ENCODE results near the gene PSMD6. TPM values are rescaled to one million over a fixed set of nuclear protein-coding genes. Genes with fewer than 3 reads are reported as not detected.

The PSMD6 gene
- total RNA-seq, 2 donors from 2014 or later = 99.7 to 109 TPM

- H3K27ac ChIP-seq (ENCODE audit: low read depth, low read length) = peak overlapping the region; percentile 13
- H3K36me3 Mint-ChIP-seq (ENCODE audit: low read depth) = peaks cover 20% of the 10 kb centered on the region
- H3K9me3 Mint-ChIP-seq = no peaks in the 10 kb centered on the region
- H3K4me1 Mint-ChIP-seq = peaks cover 38% of the 10 kb centered on the region
- WGBS, 2 experiments (ENCODE audit: insufficient coverage in 1 of 2, insufficient read length in 1 of 2) = 83 to 89% methylated on average over 3 of the region's 3 CpGs
- peaks cover 27% of the 10 kb centered on the region for H3K4me1 ChIP-seq (ENCODE audit: control insufficient read depth, insufficient read depth, low read length)
- H3K4me3 ChIP-seq (ENCODE audit: low read length) = no peak overlapping the region
- no peaks in the 10 kb centered on the region for H3K27me3 Mint-ChIP-seq (ENCODE audit: insufficient read depth)
- no peak for TF ChIP-seq CTCF (conservative IDR thresholded peaks at IDR 0.05)
- H3K36me3 ChIP-seq (ENCODE audit: control insufficient read depth, insufficient read depth, low read length) = peaks cover 38% of the 10 kb centered on the region
- no peak overlapping the region for H3K9ac ChIP-seq (ENCODE audit: extremely low read depth, low read length, poor library complexity, severe bottlenecking)
- no peak overlapping the region for H3K27ac Mint-ChIP-seq
- H3K27me3 ChIP-seq (ENCODE audit: control insufficient read depth, insufficient read depth, low read length, poor library complexity, severe bottlenecking) = no peaks in the 10 kb centered on the region
- no peak for DNase-seq
- H3K9me3 ChIP-seq (ENCODE audit: control insufficient read depth, low read length) = no peaks in the 10 kb centered on the region
- no peak overlapping the region for H3K4me3 Mint-ChIP-seq
Observed at GRCh38 chr3:63975723-63976122, 47.6 kb downstream of the PSMD6 start.

GRCh38 chr3:63974451-63974850 lies 48.8 kb downstream of the PSMD6 start:
- H3K36me3 ChIP-seq (ENCODE audit: control insufficient read depth, insufficient read depth, low read length) = peaks cover 25% of the 10 kb centered on the region
- Mint-ChIP-seq H3K4me3 (no peak overlapping the region), H3K36me3 (ENCODE audit: low read depth) (peaks cover 11% of the 10 kb centered on the region), H3K27me3 (ENCODE audit: insufficient read depth) (no peaks in the 10 kb centered on the region), H3K27ac (no peak overlapping the region), H3K9me3 (no peaks in the 10 kb centered on the region), H3K4me1 (peaks cover 51% of the 10 kb centered on the region)
- H3K27me3 ChIP-seq (ENCODE audit: control insufficient read depth, insufficient read depth, low read length, poor library complexity, severe bottlenecking) = no peaks in the 10 kb centered on the region
- no peak overlapping the region for H3K9ac ChIP-seq (ENCODE audit: extremely low read depth, low read length, poor library complexity, severe bottlenecking)
- no peaks in the 10 kb centered on the region for H3K9me3 ChIP-seq (ENCODE audit: control insufficient read depth, low read length)
- peaks cover 37% of the 10 kb centered on the region for H3K4me1 ChIP-seq (ENCODE audit: control insufficient read depth, insufficient read depth, low read length)
- DNase-seq = no peak
- 92 to 100% methylated on average over 1 of the region's 1 CpG for WGBS, 2 experiments (ENCODE audit: insufficient coverage in 1 of 2, insufficient read length in 1 of 2)
- no peak overlapping the region for H3K4me3 ChIP-seq (ENCODE audit: low read length)
- no peak for TF ChIP-seq CTCF (conservative IDR thresholded peaks at IDR 0.05)
- H3K27ac ChIP-seq (ENCODE audit: low read depth, low read length) = no peak overlapping the region

GRCh38 chr3:63973406-63973805 lies 49.9 kb downstream of the PSMD6 start:
- H3K4me3 ChIP-seq (ENCODE audit: low read length) = no peak overlapping the region
- no peak overlapping the region for H3K4me3 Mint-ChIP-seq
- peaks cover 61% of the 10 kb centered on the region for H3K4me1 Mint-ChIP-seq
- H3K4me1 ChIP-seq (ENCODE audit: control insufficient read depth, insufficient read depth, low read length) = peaks cover 43% of the 10 kb centered on the region
- H3K9me3 Mint-ChIP-seq = no peaks in the 10 kb centered on the region
- peaks cover 8% of the 10 kb centered on the region for H3K36me3 Mint-ChIP-seq (ENCODE audit: low read depth)
- H3K9me3 ChIP-seq (ENCODE audit: control insufficient read depth, low read length) = no peaks in the 10 kb centered on the region
- no peak overlapping the region for H3K27ac Mint-ChIP-seq
- no peak overlapping the region for H3K9ac ChIP-seq (ENCODE audit: extremely low read depth, low read length, poor library complexity, severe bottlenecking)
- H3K27me3 Mint-ChIP-seq (ENCODE audit: insufficient read depth) = no peaks in the 10 kb centered on the region
- TF ChIP-seq CTCF (conservative IDR thresholded peaks at IDR 0.05) = no peak
- peaks cover 22% of the 10 kb centered on the region for H3K36me3 ChIP-seq (ENCODE audit: control insufficient read depth, insufficient read depth, low read length)
- DNase-seq = no peak
- no peak overlapping the region for H3K27ac ChIP-seq (ENCODE audit: low read depth, low read length)
- H3K27me3 ChIP-seq (ENCODE audit: control insufficient read depth, insufficient read depth, low read length, poor library complexity, severe bottlenecking) = no peaks in the 10 kb centered on the region
- WGBS, 2 experiments (ENCODE audit: insufficient coverage in 1 of 2, insufficient read length in 1 of 2) = 98% methylated on average over 8 of the region's 8 CpGs

All from endodermal cell (in vitro differentiated cells).